ENCODE data around the gene RAD23A. TPM values are rescaled to one million over a fixed set of nuclear protein-coding genes. Genes with fewer than 3 reads are reported as not detected.

RAD23A gene
- total RNA-seq, 1 donor from 2014 or later: 40.6 TPM

- peaks cover 2% of the 10 kb centered on the region for H3K4me1 Mint-ChIP-seq (ENCODE audit: low read depth, unreplicated experiment)
- H3K9me3 Mint-ChIP-seq (ENCODE audit: unreplicated experiment): no peaks in the 10 kb centered on the region
- Histone ChIP-seq H2AFZ (ENCODE audit: low read depth, low read length) (no peak overlapping the region), H3K9me3 (ENCODE audit: insufficient read depth, low read depth, low read length) (no peaks in the 10 kb centered on the region), H3K4me1 (ENCODE audit: insufficient read depth, low read length) (no peaks in the 10 kb centered on the region), H4K20me1 (ENCODE audit: insufficient read depth, low read length) (no peaks in the 10 kb centered on the region), H3K27me3 (ENCODE audit: insufficient read depth, low read length) (no peaks in the 10 kb centered on the region), H3K9ac (ENCODE audit: low read length) (no peak overlapping the region), H3K79me2 (ENCODE audit: insufficient read depth, low read length) (no peaks in the 10 kb centered on the region), H3K27ac (ENCODE audit: low read depth, low read length) (no peak overlapping the region), H3K36me3 (ENCODE audit: insufficient read depth, low read length) (no peaks in the 10 kb centered on the region), H3K4me3 (ENCODE audit: insufficient read depth, low read depth, low read length) (no peak overlapping the region), H3K4me2 (ENCODE audit: low read length) (no peak overlapping the region)
- FAIRE-seq (no peak), DNase-seq (ENCODE audit: low read depth) (no peak)
- peaks cover 8% of the 10 kb centered on the region for H3K27me3 Mint-ChIP-seq (ENCODE audit: low read depth, unreplicated experiment)
- TF ChIP-seq EZH2 (IDR thresholded peaks at IDR 0.05; ENCODE audit: insufficient read depth, low read length) (no peak), CTCF (IDR thresholded peaks at IDR 0.05; ENCODE audit: insufficient read depth, low read depth, low read length) (no peak)
- H3K4me3 Mint-ChIP-seq (ENCODE audit: unreplicated experiment): no peak overlapping the region
- no peaks in the 10 kb centered on the region for H3K36me3 Mint-ChIP-seq (ENCODE audit: low read depth, unreplicated experiment)
- no peak overlapping the region for H3K27ac Mint-ChIP-seq (ENCODE audit: unreplicated experiment)
Observed at GRCh38 chr19:12970070-12970820, 24.6 kb downstream of the RAD23A start.

- Histone ChIP-seq H3K4me1 (ENCODE audit: insufficient read depth, low read length) (no peaks in the 10 kb centered on the region), H3K4me3 (ENCODE audit: insufficient read depth, low read depth, low read length) (no peak overlapping the region), H2AFZ (ENCODE audit: low read depth, low read length) (no peak overlapping the region), H3K36me3 (ENCODE audit: insufficient read depth, low read length) (no peaks in the 10 kb centered on the region), H3K9me3 (ENCODE audit: insufficient read depth, low read depth, low read length) (no peaks in the 10 kb centered on the region), H3K4me2 (ENCODE audit: low read length) (no peak overlapping the region), H3K9ac (ENCODE audit: low read length) (no peak overlapping the region), H3K79me2 (ENCODE audit: insufficient read depth, low read length) (no peaks in the 10 kb centered on the region), H3K27ac (ENCODE audit: low read depth, low read length) (no peak overlapping the region), H3K27me3 (ENCODE audit: insufficient read depth, low read length) (no peaks in the 10 kb centered on the region), H4K20me1 (ENCODE audit: insufficient read depth, low read length) (no peaks in the 10 kb centered on the region)
- Mint-ChIP-seq H3K27me3 (ENCODE audit: low read depth, unreplicated experiment) (peaks cover 13% of the 10 kb centered on the region), H3K27ac (ENCODE audit: unreplicated experiment) (no peak overlapping the region), H3K4me3 (ENCODE audit: unreplicated experiment) (no peak overlapping the region), H3K36me3 (ENCODE audit: low read depth, unreplicated experiment) (no peaks in the 10 kb centered on the region), H3K4me1 (ENCODE audit: low read depth, unreplicated experiment) (no peaks in the 10 kb centered on the region), H3K9me3 (ENCODE audit: unreplicated experiment) (no peaks in the 10 kb centered on the region)
- DNase-seq (ENCODE audit: low read depth): no peak
- FAIRE-seq: no peak
- TF ChIP-seq CTCF (IDR thresholded peaks at IDR 0.05; ENCODE audit: insufficient read depth, low read depth, low read length): no peak
- no peak for TF ChIP-seq EZH2 (IDR thresholded peaks at IDR 0.05; ENCODE audit: insufficient read depth, low read length)
Observed at GRCh38 chr19:12973236-12973635, 27.6 kb downstream of the RAD23A start.

Data from astrocyte (in vitro differentiated cells and primary cell).